K562 (cell line): ENCODE measurements around the gene PTOV1. TPM values are rescaled to one million over a fixed set of nuclear protein-coding genes. Genes with fewer than 3 reads are reported as not detected.
A peak's percentile ranks its signal among the peaks of the same experiment; 100 is the strongest.

Experiments
- PHF20 ChIP-seq: fragments of 450-650 bp; IDR thresholded peaks from 2 replicates; pipeline ENCODE4 v1.6.1; 2018; ENCODE audit not compliant: partially characterized antibody
- SMAD1 ChIP-seq: fragments of 150-350 bp; IDR thresholded peaks from 2 replicates; pipeline ENCODE4 v1.6.1; 2014; ENCODE audit warnings: low read length, low read depth; ENCODE audit not compliant: partially characterized antibody
- polyA plus RNA-seq, 8 experiments: library from polyadenylated mRNA; depleted of rRNA in 4 of 8; stranded (reverse) in 5 of 8; unstranded in 3 of 8; fragments of >200 nt; fragmentation: Nextera tagmentation in 2 of 8; fragmentation: Illumina TruSeq in 1 of 8; extraction: Ambion mirVana in 2 of 8; extraction: Trizol in 1 of 8; gene quantifications; 2 replicates each; pipeline versions ENCODE4 v1.2.1 to v1.2.3, GENCODE V29; 2011 to 2014; ENCODE audit warnings: inconsistent platforms in 1 of 8, missing spikeins in 1 of 8
- total RNA-seq, 7 experiments: library from RNA; depleted of rRNA in 6 of 7; stranded (reverse); fragments of >200 nt in 6 of 7; fragmentation: Illumina TruSeq in 2 of 7; extraction: Trizol in 2 of 7; gene quantifications; 2 replicates each; pipeline versions ENCODE4 v1.2.1 to v1.2.3, GENCODE V29; 2011 to 2021; ENCODE audit warnings: low replicate concordance in 1 of 7
- TF ChIP-seq, protein P1 (sequence below): fragments of 250-450 bp; sonication (Bioruptor Pico); IDR thresholded peaks from 2 replicates; pipeline ENCODE4 v1.8.0; 2022; ENCODE audit warnings: moderate library complexity, mild to moderate bottlenecking, inconsistent platforms
- TF ChIP-seq, protein P2 (sequence below): IDR thresholded peaks from 2 replicates; pipeline ENCODE4 v1.6.1; 2016; ENCODE audit warnings: missing genetic modification characterization, missing compliant biosample characterization
- TF ChIP-seq, protein P3 (sequence below): fragments of 200-600 bp; sonication (generic); IDR thresholded peaks from one replicate; pipeline ENCODE4 v1.6.1; 2012; ENCODE audit warnings: mild to moderate bottlenecking, low read depth, low read length, inconsistent platforms
- TF ChIP-seq, protein P4 (sequence below), 2 experiments: fragments of 450-650 bp; IDR thresholded peaks; 2 replicates each; pipeline ENCODE4 v1.6.1; 2018; ENCODE audit warnings: mild to moderate bottlenecking in 2 of 2, low read depth in 1 of 2; ENCODE audit not compliant: partially characterized antibody in 2 of 2

The PTOV1 gene
- total and polyA plus RNA-seq, 9 of the 15 experiments (the other 6 are each of a cell fraction or from before 2014, with no cell fraction given): 4.9 to 169 (median 43.5) TPM

DNA sequence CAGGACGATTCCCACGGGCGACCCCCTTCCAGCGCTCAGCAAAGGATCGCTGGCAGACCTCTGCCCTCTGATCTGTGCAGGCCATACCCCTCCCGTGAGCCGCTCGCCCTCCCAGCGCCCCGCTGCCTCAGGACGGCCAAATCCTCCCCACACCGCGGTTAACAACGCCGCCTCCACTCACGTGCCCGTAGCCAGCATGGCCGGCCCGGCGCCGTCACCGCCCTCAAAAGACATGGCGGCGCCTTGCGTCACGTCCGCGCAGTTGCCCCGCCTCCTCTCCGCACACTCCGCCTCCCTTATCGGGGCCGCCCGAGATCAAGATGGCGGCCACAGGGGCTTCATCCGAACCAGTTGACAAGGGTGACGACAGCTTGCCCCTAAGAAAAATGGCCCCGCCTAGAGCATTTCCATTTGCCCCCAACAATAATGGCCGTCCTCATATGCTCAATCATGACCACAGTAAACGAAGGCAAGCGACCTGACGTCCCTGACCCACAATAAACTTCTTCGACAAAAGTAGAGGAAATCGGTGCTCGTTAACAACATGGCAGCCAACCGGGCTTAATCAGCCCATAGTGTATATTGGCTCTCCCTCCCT lies 25.6 kb downstream of the PTOV1 start (continued):
- TF ChIP-seq, protein P1, sequence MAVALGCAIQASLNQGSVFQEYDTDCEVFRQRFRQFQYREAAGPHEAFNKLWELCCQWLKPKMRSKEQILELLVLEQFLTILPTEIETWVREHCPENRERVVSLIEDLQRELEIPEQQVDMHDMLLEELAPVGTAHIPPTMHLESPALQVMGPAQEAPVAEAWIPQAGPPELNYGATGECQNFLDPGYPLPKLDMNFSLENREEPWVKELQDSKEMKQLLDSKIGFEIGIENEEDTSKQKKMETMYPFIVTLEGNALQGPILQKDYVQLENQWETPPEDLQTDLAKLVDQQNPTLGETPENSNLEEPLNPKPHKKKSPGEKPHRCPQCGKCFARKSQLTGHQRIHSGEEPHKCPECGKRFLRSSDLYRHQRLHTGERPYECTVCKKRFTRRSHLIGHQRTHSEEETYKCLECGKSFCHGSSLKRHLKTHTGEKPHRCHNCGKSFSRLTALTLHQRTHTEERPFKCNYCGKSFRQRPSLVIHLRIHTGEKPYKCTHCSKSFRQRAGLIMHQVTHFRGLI (CRISPR knock-in tag): 0 out of 2 replicates have a peak, but pooled peaks have one; percentile 5
- TF ChIP-seq, protein P2, sequence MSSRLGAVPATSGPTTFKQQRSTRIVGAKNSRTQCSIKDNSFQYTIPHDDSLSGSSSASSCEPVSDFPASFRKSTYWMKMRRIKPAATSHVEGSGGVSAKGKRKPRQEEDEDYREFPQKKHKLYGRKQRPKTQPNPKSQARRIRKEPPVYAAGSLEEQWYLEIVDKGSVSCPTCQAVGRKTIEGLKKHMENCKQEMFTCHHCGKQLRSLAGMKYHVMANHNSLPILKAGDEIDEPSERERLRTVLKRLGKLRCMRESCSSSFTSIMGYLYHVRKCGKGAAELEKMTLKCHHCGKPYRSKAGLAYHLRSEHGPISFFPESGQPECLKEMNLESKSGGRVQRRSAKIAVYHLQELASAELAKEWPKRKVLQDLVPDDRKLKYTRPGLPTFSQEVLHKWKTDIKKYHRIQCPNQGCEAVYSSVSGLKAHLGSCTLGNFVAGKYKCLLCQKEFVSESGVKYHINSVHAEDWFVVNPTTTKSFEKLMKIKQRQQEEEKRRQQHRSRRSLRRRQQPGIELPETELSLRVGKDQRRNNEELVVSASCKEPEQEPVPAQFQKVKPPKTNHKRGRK (tag): no peak
- TF ChIP-seq, protein P3, sequence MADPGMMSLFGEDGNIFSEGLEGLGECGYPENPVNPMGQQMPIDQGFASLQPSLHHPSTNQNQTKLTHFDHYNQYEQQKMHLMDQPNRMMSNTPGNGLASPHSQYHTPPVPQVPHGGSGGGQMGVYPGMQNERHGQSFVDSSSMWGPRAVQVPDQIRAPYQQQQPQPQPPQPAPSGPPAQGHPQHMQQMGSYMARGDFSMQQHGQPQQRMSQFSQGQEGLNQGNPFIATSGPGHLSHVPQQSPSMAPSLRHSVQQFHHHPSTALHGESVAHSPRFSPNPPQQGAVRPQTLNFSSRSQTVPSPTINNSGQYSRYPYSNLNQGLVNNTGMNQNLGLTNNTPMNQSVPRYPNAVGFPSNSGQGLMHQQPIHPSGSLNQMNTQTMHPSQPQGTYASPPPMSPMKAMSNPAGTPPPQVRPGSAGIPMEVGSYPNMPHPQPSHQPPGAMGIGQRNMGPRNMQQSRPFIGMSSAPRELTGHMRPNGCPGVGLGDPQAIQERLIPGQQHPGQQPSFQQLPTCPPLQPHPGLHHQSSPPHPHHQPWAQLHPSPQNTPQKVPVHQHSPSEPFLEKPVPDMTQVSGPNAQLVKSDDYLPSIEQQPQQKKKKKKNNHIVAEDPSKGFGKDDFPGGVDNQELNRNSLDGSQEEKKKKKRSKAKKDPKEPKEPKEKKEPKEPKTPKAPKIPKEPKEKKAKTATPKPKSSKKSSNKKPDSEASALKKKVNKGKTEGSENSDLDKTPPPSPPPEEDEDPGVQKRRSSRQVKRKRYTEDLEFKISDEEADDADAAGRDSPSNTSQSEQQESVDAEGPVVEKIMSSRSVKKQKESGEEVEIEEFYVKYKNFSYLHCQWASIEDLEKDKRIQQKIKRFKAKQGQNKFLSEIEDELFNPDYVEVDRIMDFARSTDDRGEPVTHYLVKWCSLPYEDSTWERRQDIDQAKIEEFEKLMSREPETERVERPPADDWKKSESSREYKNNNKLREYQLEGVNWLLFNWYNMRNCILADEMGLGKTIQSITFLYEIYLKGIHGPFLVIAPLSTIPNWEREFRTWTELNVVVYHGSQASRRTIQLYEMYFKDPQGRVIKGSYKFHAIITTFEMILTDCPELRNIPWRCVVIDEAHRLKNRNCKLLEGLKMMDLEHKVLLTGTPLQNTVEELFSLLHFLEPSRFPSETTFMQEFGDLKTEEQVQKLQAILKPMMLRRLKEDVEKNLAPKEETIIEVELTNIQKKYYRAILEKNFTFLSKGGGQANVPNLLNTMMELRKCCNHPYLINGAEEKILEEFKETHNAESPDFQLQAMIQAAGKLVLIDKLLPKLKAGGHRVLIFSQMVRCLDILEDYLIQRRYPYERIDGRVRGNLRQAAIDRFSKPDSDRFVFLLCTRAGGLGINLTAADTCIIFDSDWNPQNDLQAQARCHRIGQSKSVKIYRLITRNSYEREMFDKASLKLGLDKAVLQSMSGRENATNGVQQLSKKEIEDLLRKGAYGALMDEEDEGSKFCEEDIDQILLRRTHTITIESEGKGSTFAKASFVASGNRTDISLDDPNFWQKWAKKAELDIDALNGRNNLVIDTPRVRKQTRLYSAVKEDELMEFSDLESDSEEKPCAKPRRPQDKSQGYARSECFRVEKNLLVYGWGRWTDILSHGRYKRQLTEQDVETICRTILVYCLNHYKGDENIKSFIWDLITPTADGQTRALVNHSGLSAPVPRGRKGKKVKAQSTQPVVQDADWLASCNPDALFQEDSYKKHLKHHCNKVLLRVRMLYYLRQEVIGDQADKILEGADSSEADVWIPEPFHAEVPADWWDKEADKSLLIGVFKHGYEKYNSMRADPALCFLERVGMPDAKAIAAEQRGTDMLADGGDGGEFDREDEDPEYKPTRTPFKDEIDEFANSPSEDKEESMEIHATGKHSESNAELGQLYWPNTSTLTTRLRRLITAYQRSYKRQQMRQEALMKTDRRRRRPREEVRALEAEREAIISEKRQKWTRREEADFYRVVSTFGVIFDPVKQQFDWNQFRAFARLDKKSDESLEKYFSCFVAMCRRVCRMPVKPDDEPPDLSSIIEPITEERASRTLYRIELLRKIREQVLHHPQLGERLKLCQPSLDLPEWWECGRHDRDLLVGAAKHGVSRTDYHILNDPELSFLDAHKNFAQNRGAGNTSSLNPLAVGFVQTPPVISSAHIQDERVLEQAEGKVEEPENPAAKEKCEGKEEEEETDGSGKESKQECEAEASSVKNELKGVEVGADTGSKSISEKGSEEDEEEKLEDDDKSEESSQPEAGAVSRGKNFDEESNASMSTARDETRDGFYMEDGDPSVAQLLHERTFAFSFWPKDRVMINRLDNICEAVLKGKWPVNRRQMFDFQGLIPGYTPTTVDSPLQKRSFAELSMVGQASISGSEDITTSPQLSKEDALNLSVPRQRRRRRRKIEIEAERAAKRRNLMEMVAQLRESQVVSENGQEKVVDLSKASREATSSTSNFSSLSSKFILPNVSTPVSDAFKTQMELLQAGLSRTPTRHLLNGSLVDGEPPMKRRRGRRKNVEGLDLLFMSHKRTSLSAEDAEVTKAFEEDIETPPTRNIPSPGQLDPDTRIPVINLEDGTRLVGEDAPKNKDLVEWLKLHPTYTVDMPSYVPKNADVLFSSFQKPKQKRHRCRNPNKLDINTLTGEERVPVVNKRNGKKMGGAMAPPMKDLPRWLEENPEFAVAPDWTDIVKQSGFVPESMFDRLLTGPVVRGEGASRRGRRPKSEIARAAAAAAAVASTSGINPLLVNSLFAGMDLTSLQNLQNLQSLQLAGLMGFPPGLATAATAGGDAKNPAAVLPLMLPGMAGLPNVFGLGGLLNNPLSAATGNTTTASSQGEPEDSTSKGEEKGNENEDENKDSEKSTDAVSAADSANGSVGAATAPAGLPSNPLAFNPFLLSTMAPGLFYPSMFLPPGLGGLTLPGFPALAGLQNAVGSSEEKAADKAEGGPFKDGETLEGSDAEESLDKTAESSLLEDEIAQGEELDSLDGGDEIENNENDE: no peak
- TF ChIP-seq PHF20 (no peak), SMAD1 (no peak)
- TF ChIP-seq, protein P4, sequence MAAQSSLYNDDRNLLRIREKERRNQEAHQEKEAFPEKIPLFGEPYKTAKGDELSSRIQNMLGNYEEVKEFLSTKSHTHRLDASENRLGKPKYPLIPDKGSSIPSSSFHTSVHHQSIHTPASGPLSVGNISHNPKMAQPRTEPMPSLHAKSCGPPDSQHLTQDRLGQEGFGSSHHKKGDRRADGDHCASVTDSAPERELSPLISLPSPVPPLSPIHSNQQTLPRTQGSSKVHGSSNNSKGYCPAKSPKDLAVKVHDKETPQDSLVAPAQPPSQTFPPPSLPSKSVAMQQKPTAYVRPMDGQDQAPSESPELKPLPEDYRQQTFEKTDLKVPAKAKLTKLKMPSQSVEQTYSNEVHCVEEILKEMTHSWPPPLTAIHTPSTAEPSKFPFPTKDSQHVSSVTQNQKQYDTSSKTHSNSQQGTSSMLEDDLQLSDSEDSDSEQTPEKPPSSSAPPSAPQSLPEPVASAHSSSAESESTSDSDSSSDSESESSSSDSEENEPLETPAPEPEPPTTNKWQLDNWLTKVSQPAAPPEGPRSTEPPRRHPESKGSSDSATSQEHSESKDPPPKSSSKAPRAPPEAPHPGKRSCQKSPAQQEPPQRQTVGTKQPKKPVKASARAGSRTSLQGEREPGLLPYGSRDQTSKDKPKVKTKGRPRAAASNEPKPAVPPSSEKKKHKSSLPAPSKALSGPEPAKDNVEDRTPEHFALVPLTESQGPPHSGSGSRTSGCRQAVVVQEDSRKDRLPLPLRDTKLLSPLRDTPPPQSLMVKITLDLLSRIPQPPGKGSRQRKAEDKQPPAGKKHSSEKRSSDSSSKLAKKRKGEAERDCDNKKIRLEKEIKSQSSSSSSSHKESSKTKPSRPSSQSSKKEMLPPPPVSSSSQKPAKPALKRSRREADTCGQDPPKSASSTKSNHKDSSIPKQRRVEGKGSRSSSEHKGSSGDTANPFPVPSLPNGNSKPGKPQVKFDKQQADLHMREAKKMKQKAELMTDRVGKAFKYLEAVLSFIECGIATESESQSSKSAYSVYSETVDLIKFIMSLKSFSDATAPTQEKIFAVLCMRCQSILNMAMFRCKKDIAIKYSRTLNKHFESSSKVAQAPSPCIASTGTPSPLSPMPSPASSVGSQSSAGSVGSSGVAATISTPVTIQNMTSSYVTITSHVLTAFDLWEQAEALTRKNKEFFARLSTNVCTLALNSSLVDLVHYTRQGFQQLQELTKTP (IDR thresholded peaks at IDR 0.05; ENCODE audit: low read depth in 1 of 2, partially characterized antibody in 2 of 2): peak; percentile 32 to 57
